EL (cell line): Measurements from ENCODE around the gene MTIF2.
A peak's percentile ranks its signal among the peaks of the same experiment; 100 is the strongest.
"Not testable (repeated sequence)": the region's sequence is repeated elsewhere in the genome, so short reads cannot be mapped to it uniquely, and the experiment has no call there.

ENCODE experiments used
- DNase-seq: peaks from one replicate; pipeline ENCODE4 v3.0.0-alpha.2; 2016

MTIF2 gene

GRCh38 chr2:55239656-55240222, 29.3 kb downstream of the MTIF2 start:
- DNase-seq: no peak

GRCh38 chr2:55236992-55237543, 32.0 kb downstream of the MTIF2 start:
- no peak for DNase-seq

GRCh38 chr2:55235724-55236538, 33.1 kb downstream of the MTIF2 start:
- DNase-seq: no peak

DNA sequence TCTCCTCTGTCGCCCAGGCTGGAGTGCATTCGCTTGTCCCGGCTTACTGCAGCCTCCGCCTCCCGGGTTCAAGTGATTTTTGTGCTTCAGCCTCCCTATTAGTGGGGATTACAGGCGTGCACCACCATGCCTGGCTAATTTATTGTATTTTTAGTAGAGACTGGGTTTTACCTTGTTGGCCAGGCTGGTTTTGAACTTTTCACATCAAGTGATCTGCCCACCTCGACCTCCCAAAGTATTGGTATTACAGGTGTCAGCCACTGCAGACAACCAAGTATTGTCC, 35.4 kb downstream of the MTIF2 start:
- DNase-seq: no peak

GRCh38 chr2:55232863-55233657, 36.0 kb downstream of the MTIF2 start:
- DNase-seq: peak; percentile 22

DNA sequence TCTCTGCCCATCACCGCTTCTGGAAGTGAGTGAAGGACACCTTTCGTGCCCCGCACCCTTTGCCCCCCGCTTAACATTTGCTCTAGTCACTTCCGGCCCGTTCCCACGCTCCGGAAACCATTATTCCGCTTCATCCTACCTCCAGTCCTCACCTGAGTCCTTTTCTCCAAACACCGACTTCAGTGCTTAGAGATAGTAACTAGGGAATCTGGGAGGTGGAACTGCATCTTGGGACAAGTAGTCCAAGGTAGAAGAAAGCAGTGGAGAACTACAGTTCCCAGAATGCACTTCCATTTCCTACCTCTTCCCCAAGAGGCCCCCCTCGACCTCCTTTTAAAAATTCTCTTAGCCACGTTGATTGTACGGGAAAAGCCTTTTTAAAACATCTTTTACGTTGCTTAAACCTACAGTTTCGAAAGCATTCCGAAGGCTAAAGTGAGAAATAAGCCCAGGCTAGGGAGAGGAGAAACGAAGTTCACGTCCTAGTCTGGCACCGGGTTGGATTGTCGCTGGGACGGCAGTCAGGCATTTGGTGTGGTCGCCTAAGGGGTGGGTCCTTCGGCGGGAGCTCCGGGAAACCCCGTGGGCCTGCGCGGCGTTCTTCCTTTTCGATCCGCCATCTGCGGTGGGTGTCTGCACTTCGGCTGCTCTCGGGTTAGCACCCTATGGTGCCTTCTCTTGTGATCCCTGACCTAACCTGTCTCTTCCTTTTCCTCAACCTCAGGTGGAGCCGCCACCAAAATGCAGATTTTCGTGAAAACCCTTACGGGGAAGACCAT, 36.8 kb downstream of the MTIF2 start, which contains the start of the genes CLHC1 and RPS27A:
Gene CLHC1 (minus strand): TSS at position 210 of the 779 bp plus-strand sequence. CDS start 9,882 bp downstream, outside the sequence.
Gene RPS27A (plus strand): TSS at position 605 of the 779 bp plus-strand sequence. CDS start 137 bp downstream, at position 742.
- peak; percentile 92 for DNase-seq

DNA sequence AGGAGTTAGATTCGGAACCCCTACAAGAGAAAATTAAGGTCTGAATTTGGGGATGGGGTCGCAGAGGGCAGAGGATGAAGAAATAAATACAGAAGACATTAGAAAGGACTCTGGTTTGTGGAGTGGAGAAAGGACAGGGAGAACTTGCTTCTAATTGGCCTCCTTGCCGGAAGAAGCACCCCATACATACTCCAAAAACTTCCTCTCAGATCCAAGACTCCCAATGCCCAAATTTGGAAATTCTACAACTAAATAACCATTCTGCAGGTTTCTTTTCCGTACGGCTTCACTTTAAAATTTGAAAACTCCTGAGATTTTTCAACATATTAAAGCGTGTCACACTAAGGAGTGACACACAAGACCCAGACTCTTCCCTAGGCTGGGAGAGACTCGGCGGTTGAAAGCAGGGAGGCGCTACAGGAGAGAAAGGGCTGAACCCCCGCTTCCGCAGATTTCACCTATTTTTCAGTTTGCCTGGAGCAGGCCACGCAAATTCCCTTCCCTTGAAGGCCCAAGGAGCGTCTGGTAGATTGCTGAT, 37.4 kb downstream of the MTIF2 start:
- DNase-seq: peak; percentile 38

DNA sequence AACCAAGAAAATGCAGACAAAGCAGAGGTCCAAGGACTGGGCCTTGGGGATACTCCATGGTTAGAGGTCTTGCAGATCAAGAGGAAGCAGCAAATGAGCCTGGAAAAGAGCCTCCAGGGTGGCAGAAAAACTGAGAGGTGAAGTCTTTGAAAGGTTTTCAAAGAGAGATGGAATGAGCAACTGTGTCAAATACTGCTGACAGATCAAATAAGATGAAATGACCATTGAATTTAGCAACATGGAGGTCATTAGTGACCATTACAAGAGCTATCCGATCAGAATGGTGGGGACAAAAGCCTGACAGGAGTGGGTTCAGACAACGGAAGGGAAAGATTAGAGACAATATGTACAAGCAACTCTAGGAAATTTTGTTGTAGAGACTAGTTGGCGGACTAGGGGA, 38.5 kb downstream of the MTIF2 start:
- no peak for DNase-seq

GRCh38 chr2:55229221-55229620, 39.8 kb downstream of the MTIF2 start:
- no peak for DNase-seq

GRCh38 chr2:55228226-55228563, 40.8 kb downstream of the MTIF2 start:
- no peak for DNase-seq

DNA sequence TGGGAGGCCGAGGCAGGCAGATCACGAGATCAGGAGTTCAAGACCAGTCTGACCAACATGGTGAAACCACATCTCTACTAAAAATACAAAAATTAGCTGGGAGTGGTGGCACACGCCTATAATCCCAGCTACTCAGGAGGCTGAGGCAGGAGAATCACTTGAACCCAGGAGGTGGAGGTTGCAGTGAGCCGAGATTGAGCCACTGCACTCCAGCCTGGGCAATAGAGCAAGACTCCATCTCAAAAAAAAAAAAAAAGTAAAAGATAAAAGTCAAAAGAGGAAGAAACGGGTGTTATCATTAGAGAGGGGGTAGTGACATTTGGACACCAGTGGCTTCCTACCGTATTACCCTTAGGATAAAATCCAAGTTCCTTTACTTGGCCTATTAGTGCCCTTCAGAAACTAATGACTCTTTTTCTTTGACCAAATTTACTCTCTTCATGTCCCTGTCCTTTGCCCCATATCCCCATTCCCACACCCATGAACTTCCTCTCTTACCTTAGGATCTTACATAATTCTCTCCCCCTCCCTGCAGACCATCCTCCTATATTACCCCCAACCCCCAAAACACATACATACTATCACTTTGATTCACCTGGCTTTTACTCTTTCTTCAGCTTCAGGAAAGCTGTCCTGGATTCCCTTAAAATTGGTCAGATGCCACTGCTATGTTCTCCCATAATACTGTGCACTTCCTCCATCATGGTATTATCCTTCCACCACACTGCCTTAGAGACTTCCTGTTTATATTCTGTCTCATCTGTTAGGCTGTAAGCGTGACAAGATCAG, 41.4 kb downstream of the MTIF2 start:
- not testable (repeated sequence) for DNase-seq

DNA sequence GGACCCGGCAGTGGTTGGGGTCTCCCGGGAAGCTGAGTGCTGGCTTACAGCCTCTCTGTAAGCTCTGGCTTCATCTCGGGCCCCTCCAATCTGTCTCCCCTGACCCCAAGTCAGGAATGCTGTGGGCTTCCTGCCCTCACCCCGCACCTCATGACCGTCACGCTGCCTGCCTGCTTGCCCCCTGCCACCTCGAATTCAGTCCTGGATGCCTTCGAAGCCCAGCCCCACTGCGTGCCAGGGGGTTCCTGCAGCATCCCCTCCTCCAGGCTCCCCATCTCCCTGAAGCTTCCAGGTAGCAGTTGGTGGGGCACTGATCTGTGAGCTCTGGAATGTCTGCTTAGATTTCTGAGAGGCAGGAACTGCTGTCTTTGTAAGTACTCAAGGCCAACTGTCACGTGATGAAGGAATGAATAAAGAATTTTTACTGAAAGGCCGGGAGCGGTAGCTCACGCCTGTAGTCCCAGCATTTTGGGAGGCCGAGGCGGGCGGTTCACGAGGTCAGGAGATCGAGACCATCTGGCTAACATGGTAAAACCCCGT, 43.5 kb downstream of the MTIF2 start:
- no peak for DNase-seq

DNA sequence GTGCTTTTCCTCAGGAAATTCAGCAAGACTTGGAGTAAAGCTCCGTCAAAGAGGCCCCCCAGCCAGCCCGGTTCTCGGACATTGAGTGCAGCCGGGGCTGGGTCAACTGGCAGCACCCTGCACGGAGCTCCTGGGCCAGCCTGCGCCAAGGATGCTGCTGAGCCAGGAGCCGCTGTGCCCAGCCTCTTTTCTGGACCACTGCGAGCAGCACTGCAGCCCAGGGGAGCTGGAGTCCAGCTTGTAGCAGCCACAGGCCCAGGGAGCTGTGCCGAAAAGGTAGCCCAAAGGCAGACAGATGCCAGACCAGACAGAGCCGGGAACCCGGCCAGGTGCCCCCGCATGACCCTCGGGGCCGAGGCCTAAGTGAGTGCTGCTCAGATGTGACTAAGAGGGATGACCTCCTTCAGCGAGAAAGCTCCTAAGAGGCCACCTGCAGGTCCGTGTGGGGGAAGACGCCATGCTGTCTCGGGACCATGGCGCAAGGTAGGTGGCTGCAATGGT, 44.2 kb downstream of the MTIF2 start:
- DNase-seq: peak; percentile 24

GRCh38 chr2:55223958-55224760, 44.9 kb downstream of the MTIF2 start:
- no peak for DNase-seq

DNA sequence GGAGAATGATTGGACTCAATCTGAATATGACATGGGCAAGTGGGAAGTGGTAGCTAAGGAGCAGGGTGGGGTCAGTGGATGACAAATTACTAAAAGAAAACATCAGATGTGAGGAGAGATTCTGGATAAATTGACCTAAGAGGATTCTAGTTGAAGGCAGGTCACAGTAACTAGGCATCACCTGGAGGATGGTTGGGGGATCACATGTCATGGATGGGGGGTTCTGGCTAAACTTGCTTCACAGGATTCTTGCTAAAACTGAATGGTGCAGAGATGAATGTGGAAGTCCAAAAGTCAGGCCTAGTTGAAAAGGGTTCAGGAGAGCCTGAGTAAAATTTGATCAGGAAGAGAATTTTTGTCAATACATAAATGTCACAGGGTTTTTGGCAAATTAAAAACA, 55.2 kb downstream of the MTIF2 start:
- DNase-seq: no peak

GRCh38 chr2:55204950-55205349, 64.1 kb downstream of the MTIF2 start:
- no peak for DNase-seq

GRCh38 chr2:55204536-55204935, 64.5 kb downstream of the MTIF2 start:
- DNase-seq: no peak

- DNase-seq: no peak
Measured at GRCh38 chr2:55200416-55200815, 68.6 kb downstream of the MTIF2 start.

DNA sequence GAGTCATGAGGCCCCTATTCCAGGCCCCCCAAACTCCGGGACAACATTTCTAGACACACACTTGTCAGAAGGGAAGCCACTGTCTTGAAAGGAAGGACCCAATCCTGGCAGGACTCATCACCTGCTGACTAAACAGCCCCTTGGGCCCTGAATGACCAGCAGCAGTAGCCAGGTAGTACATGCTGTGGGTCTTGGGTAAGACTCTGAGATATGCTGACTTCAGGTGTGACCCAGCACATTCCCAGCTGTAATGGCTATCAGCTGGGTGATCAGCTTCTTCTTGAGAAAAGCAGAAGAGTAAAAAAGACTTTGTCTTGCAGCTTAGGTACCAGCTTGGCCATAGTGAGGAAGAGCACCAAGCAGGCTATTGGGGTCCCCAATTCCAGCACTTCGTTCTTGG, 72.5 kb downstream of the MTIF2 start:
- no peak for DNase-seq

DNA sequence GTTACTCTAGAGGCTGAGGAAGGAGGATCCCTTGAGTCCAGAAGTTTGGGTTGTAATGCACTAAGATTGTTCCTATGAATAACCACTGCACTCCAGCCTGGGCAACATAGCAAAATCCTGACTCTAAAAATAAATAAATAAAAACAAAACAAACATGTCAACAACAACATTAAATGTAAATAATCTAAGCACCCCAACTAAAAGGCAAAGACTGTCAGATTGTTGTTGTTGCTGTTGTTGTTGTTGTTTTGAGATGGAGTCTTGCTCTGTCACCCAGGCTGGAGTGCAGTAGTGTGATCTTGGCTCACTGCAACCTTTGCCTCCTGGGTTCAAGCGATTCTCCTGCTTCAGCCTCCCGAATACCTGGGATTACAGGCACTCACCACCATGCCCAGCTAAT, 77.1 kb downstream of the MTIF2 start:
- not testable (repeated sequence) for DNase-seq
